IMR-90 (cell line): ENCODE data around the gene SMOC1.

Source experiments
- BHLHE40 ChIP-seq: fragments of 150-350 bp; IDR thresholded peaks from 2 replicates; pipeline ENCODE4 v1.6.1; 2016; ENCODE audit warnings: mild to moderate bottlenecking, low read depth, low read length
- CHD1 ChIP-seq: IDR thresholded peaks from 2 replicates; pipeline ENCODE4 v1.6.1; 2012; ENCODE audit warnings: low read depth, low read length, improper control_type of control experiment
- CTCF ChIP-seq: conservative IDR thresholded peaks from 2 replicates; pipeline ENCODE4 v1.5.1; 2012; ENCODE audit warnings: mild to moderate bottlenecking, low read depth, low read length, improper control_type of control experiment
- FOS ChIP-seq: fragments of 150-350 bp; IDR thresholded peaks from 2 replicates; pipeline ENCODE4 v1.6.1; 2016; ENCODE audit warnings: low read depth, low read length
- NFE2L2 ChIP-seq: fragments of 150-350 bp; IDR thresholded peaks from 2 replicates; pipeline ENCODE4 v1.6.1; 2016; ENCODE audit warnings: low read depth, mild to moderate bottlenecking, low read length
- POLR2A ChIP-seq: IDR thresholded peaks from 2 replicates; pipeline ENCODE4 v1.6.1; 2012; ENCODE audit warnings: mild to moderate bottlenecking, low read depth, low read length
- RAD21 ChIP-seq: IDR thresholded peaks from 2 replicates; pipeline ENCODE4 v1.6.1; 2012; ENCODE audit warnings: low read length, improper control_type of control experiment
- RFX5 ChIP-seq: IDR thresholded peaks from 2 replicates; pipeline ENCODE4 v1.8.0; 2012; ENCODE audit warnings: low read depth, mild to moderate bottlenecking, low read length, moderate library complexity
- USF2 ChIP-seq: fragments of 150-350 bp; IDR thresholded peaks from 2 replicates; pipeline ENCODE4 v1.6.1; 2017; ENCODE audit warnings: mild to moderate bottlenecking, antibody characterized with exemption, low read length, low read depth

DNA sequence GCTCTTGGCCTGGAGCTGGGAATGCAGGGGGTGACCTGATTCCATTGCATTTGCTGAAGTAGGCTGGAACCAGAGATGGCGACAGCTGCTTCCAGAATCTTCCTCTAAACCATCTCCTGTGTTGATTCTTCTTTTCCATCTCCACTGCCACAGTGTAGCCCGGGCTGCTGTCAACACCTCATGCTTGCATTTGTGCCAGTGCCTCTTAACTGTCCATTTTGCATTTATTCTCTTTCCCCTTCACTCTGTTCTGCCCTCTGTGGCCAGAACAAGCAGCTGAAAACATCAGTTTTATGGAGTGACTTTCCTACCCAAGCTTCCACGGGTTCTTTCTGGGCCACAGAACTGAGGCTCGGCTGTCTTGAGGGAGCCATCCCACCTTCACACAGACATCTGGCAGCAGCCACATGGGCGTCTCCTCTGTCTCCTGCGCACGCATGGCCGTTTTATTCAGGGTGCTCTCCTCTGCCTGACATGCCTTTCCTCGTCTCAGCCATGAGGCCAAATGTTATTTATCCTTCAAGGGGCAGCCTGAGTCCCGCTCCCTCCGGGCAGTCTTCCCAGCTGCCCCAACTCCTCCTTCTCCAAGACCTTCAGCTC lies 51.7 kb downstream of the SMOC1 start:
- TF ChIP-seq POLR2A (no peak), CTCF (no peak), CHD1 (no peak), NFE2L2 (no peak), RFX5 (no peak), RAD21 (no peak), FOS (no peak), BHLHE40 (no peak), USF2 (no peak)
